DND-41 (cell line): ENCODE data around the gene SRMS.

Experiments
- ATAC-seq: fragments of 200-7000 bp; cut with Tn5 transposase; 3 replicates; pipeline ENCODE4 v1.9.1; 2021; ENCODE audit warnings: low read depth; ENCODE audit not compliant: insufficient read depth
- DNase-seq: peaks from one replicate; pipeline ENCODE4 v3.0.0-alpha.2; 2020
- H2AFZ ChIP-seq: 2 replicates; pipeline ENCODE4 v1.6.0; 2012; ENCODE audit warnings: low read depth, low read length
- H3K27ac ChIP-seq: 2 replicates; pipeline ENCODE4 v1.5.1; 2012; ENCODE audit warnings: low read length, inconsistent platforms
- H3K27me3 ChIP-seq: fragments of 200-600 bp; sonication (generic); 2 replicates; pipeline ENCODE4 v1.6.0; 2012; ENCODE audit warnings: low read length, mild to moderate bottlenecking, inconsistent platforms; ENCODE audit not compliant: insufficient read depth, poor library complexity
- H3K36me3 ChIP-seq: 2 replicates; pipeline ENCODE4 v1.5.1; 2012; ENCODE audit warnings: low read length, inconsistent platforms; ENCODE audit not compliant: insufficient read depth
- H3K4me1 ChIP-seq: 2 replicates; pipeline ENCODE4 v1.5.1; 2012; ENCODE audit warnings: mild to moderate bottlenecking, low read length; ENCODE audit not compliant: insufficient read depth
- H3K4me2 ChIP-seq: 2 replicates; pipeline ENCODE4 v1.6.0; 2012; ENCODE audit warnings: mild to moderate bottlenecking, moderate library complexity, low read length, inconsistent platforms; ENCODE audit not compliant: insufficient read depth
- H3K4me3 ChIP-seq, 2 experiments: fragments of 200-600 bp in 1 of 2; shearing (Covaris generic) in 1 of 2; 2 replicates each; pipeline ENCODE4 v1.5.1; 2012 to 2016; ENCODE audit warnings: inconsistent platforms in 2 of 2, low read length in 2 of 2, mild to moderate bottlenecking in 2 of 2, low read depth in 1 of 2, moderate library complexity in 1 of 2
- H3K79me2 ChIP-seq: 2 replicates; pipeline ENCODE4 v1.6.0; 2012; ENCODE audit warnings: low read length, inconsistent platforms; ENCODE audit not compliant: insufficient read depth
- H3K9ac ChIP-seq: 2 replicates; pipeline ENCODE4 v1.6.0; 2012; ENCODE audit warnings: low read depth, mild to moderate bottlenecking, inconsistent platforms, low read length, moderate library complexity
- H3K9me3 ChIP-seq: 2 replicates; pipeline ENCODE4 v1.5.1; 2012; ENCODE audit warnings: low read length, moderate library complexity, mild to moderate bottlenecking, inconsistent platforms; ENCODE audit not compliant: insufficient read depth, severe bottlenecking
- H4K20me1 ChIP-seq: 2 replicates; pipeline ENCODE4 v1.6.0; 2012; ENCODE audit warnings: low read length; ENCODE audit not compliant: insufficient read depth
- EZH2 ChIP-seq: IDR thresholded peaks from 3 replicates; pipeline ENCODE4 v1.6.1; 2012; ENCODE audit warnings: borderline replicate concordance, low read depth, mild to moderate bottlenecking, moderate library complexity, low read length, inconsistent platforms; ENCODE audit not compliant: severe bottlenecking
- TF ChIP-seq, protein P1 (sequence below): IDR thresholded peaks from 2 replicates; pipeline ENCODE4 v1.5.1; 2012; ENCODE audit warnings: borderline replicate concordance, low read length, moderate library complexity, mild to moderate bottlenecking; ENCODE audit not compliant: poor library complexity, severe bottlenecking; ENCODE audit errors: extremely low read depth

The SRMS gene

DNA sequence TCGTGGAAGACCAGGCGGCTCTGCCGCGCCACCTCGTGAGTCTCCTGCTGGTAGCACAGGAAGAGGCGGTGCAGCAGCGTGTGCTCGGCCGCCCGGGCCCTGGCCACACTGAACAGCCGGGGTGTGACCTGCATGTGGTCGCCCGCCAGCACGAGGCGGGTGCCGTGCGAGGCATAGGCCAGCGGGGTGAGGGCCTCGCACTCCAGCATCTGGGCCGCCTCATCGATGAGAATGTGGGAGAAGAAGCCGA lies 19.5 kb upstream of the SRMS start:
- no peaks in the 10 kb centered on the region for H3K36me3 ChIP-seq
- H4K20me1 ChIP-seq: peaks cover 34% of the 10 kb centered on the region
- TF ChIP-seq, protein P1, sequence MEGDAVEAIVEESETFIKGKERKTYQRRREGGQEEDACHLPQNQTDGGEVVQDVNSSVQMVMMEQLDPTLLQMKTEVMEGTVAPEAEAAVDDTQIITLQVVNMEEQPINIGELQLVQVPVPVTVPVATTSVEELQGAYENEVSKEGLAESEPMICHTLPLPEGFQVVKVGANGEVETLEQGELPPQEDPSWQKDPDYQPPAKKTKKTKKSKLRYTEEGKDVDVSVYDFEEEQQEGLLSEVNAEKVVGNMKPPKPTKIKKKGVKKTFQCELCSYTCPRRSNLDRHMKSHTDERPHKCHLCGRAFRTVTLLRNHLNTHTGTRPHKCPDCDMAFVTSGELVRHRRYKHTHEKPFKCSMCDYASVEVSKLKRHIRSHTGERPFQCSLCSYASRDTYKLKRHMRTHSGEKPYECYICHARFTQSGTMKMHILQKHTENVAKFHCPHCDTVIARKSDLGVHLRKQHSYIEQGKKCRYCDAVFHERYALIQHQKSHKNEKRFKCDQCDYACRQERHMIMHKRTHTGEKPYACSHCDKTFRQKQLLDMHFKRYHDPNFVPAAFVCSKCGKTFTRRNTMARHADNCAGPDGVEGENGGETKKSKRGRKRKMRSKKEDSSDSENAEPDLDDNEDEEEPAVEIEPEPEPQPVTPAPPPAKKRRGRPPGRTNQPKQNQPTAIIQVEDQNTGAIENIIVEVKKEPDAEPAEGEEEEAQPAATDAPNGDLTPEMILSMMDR: no peak
- TF ChIP-seq EZH2: no peak
- no peaks in the 10 kb centered on the region for H3K9me3 ChIP-seq
- no peak overlapping the region for H3K27ac ChIP-seq
- H3K79me2 ChIP-seq: no peaks in the 10 kb centered on the region
- DNase-seq (no peak), ATAC-seq (no peak)
- peaks cover 13% of the 10 kb centered on the region for H3K27me3 ChIP-seq
- H3K9ac ChIP-seq: no peak overlapping the region
- H3K4me3 ChIP-seq: no peak overlapping the region
- H2AFZ ChIP-seq: no peak overlapping the region
- H3K4me1 ChIP-seq: peaks cover 12% of the 10 kb centered on the region
- no peak overlapping the region for H3K4me2 ChIP-seq

DNA sequence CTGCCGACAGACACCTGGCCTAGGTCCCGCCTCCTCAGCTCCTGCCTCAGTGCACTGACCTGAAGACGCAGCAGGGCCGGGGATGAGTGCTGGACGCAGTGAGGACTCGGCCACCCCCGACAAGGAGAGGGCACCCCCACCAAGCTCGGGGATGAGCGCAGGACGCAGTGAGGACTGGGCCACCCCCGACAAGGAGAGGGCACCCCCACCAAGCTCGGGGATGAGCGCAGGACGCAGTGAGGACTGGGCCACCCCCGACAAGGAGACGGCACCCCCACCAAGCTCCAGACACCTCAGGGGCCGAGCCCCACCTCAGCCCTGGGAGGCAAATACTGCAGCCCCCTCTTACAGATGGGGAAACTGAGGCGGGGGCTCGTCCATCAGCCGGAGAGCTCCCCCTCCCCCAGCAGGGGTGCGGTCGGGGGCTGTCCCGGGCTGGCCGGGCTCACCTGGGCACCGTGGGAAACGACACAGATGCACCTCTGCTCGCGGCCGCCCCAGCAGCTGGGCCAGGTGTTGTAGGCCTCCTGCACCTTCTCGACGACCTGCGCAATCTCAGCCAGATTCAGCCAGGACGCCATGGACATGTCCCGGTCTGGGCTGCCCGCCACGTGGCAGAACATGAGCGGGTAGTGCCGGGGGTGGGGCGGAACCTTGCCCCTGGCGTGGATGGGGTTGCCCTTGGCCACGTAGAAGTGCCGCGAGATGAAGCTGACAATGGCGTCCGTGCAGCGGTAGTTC lies 19.0 kb upstream of the SRMS start:
- TF ChIP-seq, protein P1: no peak
- TF ChIP-seq EZH2: no peak
- no peak overlapping the region for H3K4me2 ChIP-seq

DNA sequence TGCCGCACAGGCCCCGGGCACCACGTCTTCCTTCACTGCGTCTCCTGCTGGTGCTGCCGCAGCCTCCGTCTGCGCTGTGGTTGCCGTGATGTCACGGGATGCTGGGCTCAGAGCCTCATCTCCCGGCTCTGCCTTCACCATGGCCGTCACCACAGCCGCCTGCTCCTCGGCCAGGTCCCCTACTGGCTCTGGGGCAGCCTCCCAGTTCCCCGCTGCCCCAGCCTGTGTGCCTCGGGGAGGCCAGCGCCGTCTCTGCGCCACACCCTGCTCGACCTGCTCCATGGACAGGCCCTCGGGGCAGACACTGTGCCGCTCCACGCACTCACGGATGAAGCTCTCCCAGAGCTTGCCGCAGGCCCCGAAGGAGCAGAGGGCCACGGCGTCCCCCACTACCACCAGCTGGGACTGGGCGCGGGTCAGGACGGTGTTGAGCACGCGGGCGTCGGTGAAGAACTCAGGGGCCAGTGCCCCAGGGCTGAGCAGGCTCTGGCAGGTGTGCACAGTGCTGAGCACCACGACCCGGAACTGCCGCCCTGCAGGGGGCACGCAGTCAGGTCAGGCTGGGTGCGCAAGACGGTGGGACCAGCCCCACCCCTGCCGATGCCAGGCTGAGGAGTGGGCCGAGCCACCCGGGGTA lies 18.3 kb upstream of the SRMS start:
- H3K4me1 ChIP-seq: peaks cover 12% of the 10 kb centered on the region
- H3K79me2 ChIP-seq: no peaks in the 10 kb centered on the region
- H2AFZ ChIP-seq: no peak overlapping the region
- ATAC-seq (no peak), DNase-seq (no peak)
- H3K27ac ChIP-seq: no peak overlapping the region
- H3K4me3 ChIP-seq: no peak overlapping the region
- H4K20me1 ChIP-seq: peaks cover 31% of the 10 kb centered on the region
- H3K36me3 ChIP-seq: no peaks in the 10 kb centered on the region
- H3K4me2 ChIP-seq: no peak overlapping the region
- no peaks in the 10 kb centered on the region for H3K9me3 ChIP-seq
- no peak for TF ChIP-seq EZH2
- TF ChIP-seq, protein P1: no peak
- H3K9ac ChIP-seq: no peak overlapping the region
- H3K27me3 ChIP-seq: peaks cover 13% of the 10 kb centered on the region

More for the DNA sequence above, 19.0 kb upstream of the SRMS start:
- Histone ChIP-seq H3K79me2 (no peaks in the 10 kb centered on the region), H3K36me3 (no peaks in the 10 kb centered on the region), H3K27me3 (peaks cover 13% of the 10 kb centered on the region), H2AFZ (no peak overlapping the region), H4K20me1 (peaks cover 34% of the 10 kb centered on the region), H3K4me3 (no peak overlapping the region), H3K27ac (no peak overlapping the region), H3K9me3 (no peaks in the 10 kb centered on the region), H3K4me1 (peaks cover 12% of the 10 kb centered on the region), H3K9ac (no peak overlapping the region)
- DNase-seq (no peak), ATAC-seq (no peak)
